Measurements from ENCODE around the gene TLK2.
"Not testable (repeated sequence)": the region's sequence is repeated elsewhere in the genome, so short reads cannot be mapped to it uniquely, and the experiment has no call there.

DNA sequence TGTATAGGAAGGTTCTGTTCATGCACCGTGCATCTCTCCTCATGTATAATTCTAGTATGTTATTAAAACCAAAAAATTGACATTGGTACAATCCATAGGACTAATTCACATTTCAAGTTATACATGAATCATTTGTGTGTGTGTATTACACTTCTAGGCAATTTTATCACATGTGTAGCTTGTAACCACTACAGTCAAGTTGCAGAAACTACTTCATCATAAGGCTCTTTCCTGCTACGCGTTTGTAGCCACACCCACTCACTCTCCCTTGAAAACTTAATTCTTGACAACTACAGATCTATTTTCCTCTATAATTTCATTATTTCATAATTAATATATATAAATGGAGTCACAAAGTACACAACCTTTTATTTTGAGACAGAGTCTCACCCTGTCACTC lies 32.4 kb downstream of the TLK2 start:
- TF ChIP-seq POLR2A (IDR thresholded peaks at IDR 0.05), result not testable (repeated sequence)
- TF ChIP-seq, protein P1, sequence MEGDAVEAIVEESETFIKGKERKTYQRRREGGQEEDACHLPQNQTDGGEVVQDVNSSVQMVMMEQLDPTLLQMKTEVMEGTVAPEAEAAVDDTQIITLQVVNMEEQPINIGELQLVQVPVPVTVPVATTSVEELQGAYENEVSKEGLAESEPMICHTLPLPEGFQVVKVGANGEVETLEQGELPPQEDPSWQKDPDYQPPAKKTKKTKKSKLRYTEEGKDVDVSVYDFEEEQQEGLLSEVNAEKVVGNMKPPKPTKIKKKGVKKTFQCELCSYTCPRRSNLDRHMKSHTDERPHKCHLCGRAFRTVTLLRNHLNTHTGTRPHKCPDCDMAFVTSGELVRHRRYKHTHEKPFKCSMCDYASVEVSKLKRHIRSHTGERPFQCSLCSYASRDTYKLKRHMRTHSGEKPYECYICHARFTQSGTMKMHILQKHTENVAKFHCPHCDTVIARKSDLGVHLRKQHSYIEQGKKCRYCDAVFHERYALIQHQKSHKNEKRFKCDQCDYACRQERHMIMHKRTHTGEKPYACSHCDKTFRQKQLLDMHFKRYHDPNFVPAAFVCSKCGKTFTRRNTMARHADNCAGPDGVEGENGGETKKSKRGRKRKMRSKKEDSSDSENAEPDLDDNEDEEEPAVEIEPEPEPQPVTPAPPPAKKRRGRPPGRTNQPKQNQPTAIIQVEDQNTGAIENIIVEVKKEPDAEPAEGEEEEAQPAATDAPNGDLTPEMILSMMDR (IDR thresholded peaks at IDR 0.05), result not testable (repeated sequence)

Measured in suprapubic skin (tissue), 3 donors.